NOMO-1 (cell line): ENCODE measurements around the gene TDRKH.
"Not testable (repeated sequence)": the region's sequence is repeated elsewhere in the genome, so short reads cannot be mapped to it uniquely, and the experiment has no call there.

ENCODE experiments used
- DNase-seq, 2 experiments: peaks; one replicate each; lab custom pipeline; 2025; ENCODE audit not compliant: unreplicated experiment in 2 of 2; lab: John Stamatoyannopoulos, UW

Gene TDRKH

GRCh38 chr1:151803164-151803563 lies 12.9 kb upstream of the TDRKH start:
- DNase-seq, result no peak

GRCh38 chr1:151802372-151802771 lies 12.1 kb upstream of the TDRKH start:
- no peak for DNase-seq

DNA sequence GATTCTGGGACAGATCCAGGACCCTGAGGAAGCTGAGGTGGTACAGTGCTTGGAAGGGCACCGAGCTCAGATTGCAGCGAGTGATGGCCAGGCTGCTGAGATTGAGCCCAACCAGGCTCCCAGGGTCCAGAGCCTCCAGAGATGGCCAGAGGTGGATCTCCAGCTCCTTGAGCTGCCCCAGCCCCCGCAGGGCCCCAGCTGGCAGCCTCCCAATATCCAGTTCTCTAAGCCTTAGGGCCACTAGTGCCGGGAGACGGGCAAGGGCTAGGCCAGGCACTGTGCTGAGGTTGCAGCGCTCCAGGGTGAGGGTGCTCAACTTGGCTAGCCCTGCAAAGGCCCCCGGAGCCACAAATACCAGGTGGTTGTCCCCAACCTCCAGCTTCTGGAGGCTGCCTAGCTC lies 11.5 kb upstream of the TDRKH start:
- no peak for DNase-seq

GRCh38 chr1:151801310-151801820 lies 11.1 kb upstream of the TDRKH start:
- DNase-seq, result no peak

DNA sequence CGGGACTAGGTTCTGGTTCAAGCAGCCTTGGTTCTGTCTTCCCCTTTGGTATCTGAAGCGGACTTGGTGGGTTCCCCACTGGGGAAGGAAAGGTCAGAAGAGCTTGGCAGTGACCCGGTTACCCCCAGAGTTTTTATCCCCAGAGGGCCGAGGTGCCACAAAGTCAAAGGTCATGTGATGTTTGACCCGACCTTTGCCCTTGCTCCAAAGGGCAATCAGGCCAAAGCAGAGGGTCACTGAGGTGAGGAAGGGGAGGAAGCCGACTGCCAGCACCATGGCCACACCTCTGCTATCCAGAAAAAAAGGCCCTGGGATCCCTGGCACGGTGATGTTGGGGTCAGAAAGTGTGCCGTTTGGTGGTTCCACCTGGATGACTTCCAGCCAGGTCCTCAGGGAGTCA lies 10.5 kb upstream of the TDRKH start:
- DNase-seq, result no peak

DNA sequence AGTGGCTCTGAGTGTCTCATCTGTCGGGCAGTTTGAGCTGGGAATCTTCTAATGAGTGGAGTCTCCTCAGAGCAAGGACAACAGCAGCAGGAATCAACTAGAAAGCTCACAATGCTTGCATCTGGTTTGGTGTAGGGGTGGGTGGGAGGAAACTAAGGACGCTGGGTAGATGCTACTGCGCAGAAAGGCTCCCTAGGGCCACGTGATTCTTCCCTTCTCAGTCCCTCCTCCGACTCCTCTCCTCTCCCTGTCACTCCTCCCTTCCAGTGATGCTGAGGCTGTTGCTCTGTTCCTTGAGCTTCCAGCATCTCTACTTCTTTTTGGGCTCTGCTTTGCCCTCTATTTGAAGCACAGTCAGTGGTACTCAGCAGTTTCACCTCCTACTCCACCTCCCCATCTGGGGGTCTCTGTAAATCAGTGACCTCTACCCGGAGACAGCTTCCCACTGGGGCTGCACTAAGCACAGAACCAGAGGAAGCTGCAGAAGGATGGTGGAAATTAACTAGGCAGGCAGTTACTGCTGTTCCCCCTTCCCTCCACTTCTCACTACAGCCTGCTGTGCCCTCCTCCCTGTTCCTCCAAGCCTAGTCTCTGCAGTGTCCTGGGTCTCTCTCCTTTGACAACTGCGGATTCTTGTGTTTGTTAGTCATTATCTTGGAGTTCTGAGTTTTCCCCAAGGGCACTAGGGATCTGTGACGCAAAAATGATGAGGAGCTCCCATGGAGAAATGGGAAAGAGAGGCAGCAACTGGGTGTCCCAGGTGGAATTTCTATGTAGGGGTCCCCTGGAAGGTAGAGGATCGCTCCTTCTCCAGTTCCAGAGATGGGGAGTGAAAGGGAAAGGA lies 9.1 kb upstream of the TDRKH start:
- DNase-seq, result no peak

- DNase-seq, result no peak
These were observed 8.3 kb upstream of the TDRKH start for GRCh38 chr1:151798571-151798970.

DNA sequence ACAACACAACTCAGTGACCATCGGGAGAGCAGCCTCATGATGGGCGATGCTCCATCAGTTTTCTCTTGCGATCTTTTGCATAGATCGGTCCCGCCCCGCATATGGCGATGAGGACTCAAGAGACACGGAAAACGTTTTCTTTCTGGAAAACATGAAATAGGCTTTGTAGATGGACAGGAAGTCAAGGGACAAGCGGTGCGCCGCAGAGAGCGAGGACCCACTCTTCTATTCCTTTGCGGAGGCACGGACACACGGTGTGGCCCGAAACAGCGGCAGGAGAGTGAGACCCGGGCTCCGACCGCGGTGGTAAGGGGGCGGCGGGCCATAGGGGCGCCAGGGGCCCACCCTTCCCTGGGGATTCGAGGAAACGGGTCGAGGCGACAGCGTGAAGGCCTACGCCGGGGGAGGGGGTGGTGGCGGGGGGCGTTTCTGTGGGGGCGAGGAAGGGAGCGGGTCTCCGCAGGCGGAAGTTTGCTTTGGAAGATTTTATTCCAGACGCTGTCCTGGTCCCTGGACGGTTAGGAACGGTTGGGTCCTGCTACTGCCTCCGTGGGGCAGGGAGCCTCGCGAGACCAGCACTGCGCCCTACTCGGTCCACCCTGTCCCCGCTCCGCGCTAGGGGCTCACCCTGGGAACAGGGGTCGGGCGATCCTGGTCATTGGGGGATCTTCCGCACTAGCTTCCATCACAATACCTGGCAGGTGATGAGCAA lies 796 bp upstream of the TDRKH start:
- peak in 1 of 2 experiments; percentile 61 for DNase-seq

DNA sequence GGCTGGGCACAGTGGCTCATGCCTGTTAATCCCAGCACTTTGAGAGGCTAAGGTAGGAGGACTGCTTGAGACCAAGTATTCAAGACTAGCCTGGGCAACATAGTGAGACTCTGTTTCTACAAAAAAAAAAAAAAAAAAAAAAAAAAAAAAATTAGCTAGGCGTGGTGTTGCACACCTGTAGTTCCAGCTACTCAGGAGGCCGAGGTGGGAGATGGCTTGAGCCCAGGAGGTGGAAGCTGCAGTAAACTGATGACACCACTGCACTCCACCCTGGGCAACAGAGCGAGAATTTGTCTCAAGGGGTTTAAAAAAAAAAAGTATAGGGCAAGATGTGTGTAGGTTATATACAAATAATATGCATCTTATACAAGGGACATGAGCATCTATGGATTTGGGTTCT lies 2.6 kb downstream of the TDRKH start:
- no peak for DNase-seq

- no peak for DNase-seq
These were observed 6.5 kb downstream of the TDRKH start for GRCh38 chr1:151783796-151784195.

- DNase-seq, result no peak
These were observed 7.6 kb downstream of the TDRKH start for GRCh38 chr1:151782741-151783140.

GRCh38 chr1:151782026-151782425 lies 8.3 kb downstream of the TDRKH start:
- DNase-seq, result not testable (repeated sequence)

DNA sequence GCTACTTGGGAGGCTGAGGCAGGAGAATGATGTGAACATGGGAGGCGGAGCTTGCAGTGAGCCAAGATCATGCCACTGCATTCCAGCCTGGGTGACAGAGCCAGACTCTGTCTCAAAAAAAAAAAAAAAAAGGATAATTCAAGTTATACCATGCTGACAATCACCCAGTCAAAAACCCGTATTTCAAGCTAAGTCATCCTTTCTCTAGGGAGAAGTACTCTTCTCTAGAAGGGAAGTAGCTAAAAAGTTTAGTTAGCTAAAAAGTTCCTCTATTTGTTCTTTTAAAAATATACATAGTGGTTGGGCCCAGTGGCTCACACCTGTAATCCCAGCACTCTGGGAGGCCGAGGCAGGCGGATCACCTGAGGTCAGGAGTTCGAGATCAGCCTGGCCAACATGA lies 9.6 kb downstream of the TDRKH start:
- DNase-seq, result peak in 1 of 2 experiments; percentile 10

DNA sequence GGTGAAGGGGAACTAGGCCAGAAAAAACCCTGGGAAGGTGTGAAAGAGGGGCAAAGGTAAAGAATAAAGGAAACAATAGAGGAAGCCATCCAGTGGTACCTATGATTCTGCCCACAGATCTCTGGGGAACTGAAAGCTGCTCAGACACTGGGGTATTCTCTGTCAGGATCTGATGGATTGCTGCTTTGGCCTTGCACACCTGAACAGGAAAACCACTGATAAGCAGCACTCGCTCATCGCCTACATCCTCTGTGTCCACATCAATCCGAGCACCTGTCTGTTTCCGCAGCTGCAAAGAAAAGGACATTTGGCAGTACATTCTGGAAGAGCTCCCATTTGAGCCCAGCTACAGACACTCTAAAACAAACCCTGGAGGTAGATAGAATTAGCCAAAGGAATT lies 10.4 kb downstream of the TDRKH start:
- no peak for DNase-seq

GRCh38 chr1:151777317-151777716 lies 13.0 kb downstream of the TDRKH start:
- DNase-seq, result no peak

DNA sequence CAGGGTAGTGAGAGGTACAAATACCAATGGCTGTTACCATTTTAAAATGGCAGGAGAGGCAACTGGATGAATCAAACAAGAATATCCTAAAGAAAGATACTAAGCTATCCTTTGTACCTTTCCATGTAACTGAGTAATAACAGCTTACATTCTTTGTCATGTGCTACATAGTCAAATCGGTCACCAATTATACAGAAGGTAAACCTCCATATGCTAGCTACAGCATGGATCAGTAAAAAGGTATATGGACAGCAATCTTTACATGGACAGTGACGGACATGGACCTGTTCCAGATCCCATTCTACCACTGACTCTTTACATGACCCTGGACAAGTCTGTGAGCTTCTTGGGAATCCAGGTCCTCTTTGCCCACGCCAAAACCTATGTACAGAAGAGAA lies 13.6 kb downstream of the TDRKH start:
- no peak for DNase-seq

DNA sequence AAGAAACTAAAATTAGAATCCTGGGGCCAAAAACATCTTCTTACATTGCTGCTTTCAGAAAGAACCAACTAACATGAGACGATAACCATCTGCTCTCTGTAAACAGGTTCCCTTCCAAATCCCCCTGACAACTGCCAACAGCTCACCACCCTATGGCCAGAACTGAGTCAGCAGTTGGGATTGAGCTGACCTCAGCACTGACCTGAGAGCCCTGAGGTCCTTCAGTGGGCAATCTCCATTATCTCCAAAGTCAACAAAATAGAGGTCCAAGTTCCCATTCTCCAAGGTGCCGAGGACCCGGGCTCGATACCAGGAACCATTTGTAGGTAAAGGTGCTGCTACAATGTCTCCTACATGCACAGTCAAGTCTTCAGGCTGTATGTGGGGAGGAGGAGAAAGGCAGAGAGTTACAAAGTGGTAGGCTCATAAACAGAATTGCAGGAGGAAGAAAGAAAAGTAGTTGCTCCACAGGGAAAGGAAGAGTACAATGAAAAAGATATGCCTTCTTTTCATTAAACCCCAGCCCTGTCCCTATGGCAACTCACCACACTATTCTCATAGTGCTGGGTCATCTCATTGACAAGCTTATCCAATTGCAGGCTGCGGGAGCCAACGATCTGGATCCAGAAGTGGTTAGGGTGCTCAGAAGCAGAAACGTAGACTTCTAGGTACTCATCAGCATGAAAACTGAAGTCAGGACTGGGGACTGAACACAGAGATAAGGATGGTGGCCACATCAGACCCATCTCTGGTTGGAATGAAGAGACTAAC lies 14.2 kb downstream of the TDRKH start:
- DNase-seq, result no peak

DNA sequence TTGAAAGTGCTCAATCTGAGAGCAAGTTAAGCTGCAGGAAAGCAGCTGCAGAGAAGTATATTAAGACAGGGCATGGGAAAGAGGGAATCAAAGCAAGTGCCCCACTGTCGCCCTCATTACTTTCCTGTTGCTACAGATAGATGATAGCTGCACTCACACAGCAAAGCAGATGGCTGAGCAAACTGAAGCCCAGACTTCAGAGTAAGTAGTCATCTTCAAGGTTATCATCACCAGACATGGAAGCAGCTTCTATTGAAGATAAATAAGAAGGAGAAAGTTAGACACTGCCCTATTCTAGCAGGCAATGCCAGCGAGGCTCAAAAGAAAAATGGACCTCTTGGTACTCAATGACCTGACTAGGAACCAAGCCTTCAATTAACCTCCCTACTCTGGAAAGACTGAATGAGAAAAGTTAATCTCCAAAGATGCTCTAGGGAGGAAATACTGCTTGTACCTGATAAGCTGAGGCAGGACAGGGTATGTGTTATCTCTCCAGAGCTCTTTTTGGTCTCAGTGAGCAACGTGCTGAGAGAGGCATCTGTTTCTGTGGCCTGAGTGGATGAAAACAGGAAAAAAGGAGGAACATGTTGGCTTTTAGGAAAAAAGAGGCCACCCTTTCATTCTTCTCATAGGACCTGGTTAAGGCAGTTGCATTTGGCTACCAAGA lies 15.9 kb downstream of the TDRKH start:
- DNase-seq, result no peak

- no peak for DNase-seq
These were observed 16.6 kb downstream of the TDRKH start for GRCh38 chr1:151773702-151774101.

DNA sequence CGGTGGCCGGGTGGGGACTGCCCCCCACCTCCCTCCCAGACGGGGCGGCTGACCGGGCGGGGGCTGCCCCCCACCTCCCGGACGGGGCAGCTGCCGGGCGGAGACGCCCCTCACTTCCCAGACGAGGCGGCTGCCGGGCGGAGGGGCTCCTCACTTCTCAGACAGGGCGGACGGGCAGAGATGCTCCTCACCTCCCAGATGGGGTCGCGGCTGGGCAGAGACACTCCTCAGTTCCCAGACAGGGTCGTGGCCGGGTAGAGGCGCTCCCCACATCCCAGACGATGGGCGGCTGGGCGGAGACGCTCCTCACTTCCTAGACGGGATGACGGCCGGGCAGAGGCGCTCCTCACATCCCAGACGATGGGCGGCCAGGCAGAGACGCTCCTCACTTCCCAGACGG lies 21.0 kb downstream of the TDRKH start:
- DNase-seq, result not testable (repeated sequence)
